Effector memory CD4-positive, alpha-beta T cell (primary cell): ENCODE measurements around the gene TFDP2.

ENCODE experiments used
- DNase-seq, 3 donors: peaks; one replicate each; pipeline ENCODE4 v3.0.0-alpha.2; 2020
- H3K27ac ChIP-seq: 2 replicates; pipeline ENCODE4 v1.7.0; 2013; ENCODE audit warnings: mild to moderate bottlenecking, low read length, moderate library complexity; ENCODE audit not compliant: insufficient read depth, poor library complexity, severe bottlenecking
- H3K27me3 ChIP-seq: replicated peaks from 2 replicates; pipeline ENCODE4 v1.7.0; 2013; ENCODE audit warnings: mild to moderate bottlenecking, low read length; ENCODE audit not compliant: insufficient read depth, control insufficient read depth, poor library complexity, severe bottlenecking
- H3K36me3 ChIP-seq: 2 replicates; pipeline ENCODE4 v1.7.0; 2013; ENCODE audit warnings: mild to moderate bottlenecking, low read length, moderate library complexity; ENCODE audit not compliant: control insufficient read depth, insufficient read depth
- H3K4me1 ChIP-seq: 2 replicates; pipeline ENCODE4 v1.7.0; 2013; ENCODE audit warnings: low read length, mild to moderate bottlenecking; ENCODE audit not compliant: control insufficient read depth, insufficient read depth, poor library complexity, severe bottlenecking
- H3K4me3 ChIP-seq: 2 replicates; pipeline ENCODE4 v1.7.0; 2013; ENCODE audit warnings: low read length, low read depth, mild to moderate bottlenecking; ENCODE audit not compliant: insufficient read depth, poor library complexity, severe bottlenecking
- H3K9me3 ChIP-seq: 2 replicates; pipeline ENCODE4 v1.7.0; 2013; ENCODE audit warnings: mild to moderate bottlenecking, low read length, moderate library complexity; ENCODE audit not compliant: control insufficient read depth
- total RNA-seq, 3 donors: gene quantifications; one replicate each; lab custom pipeline; 2026; lab: John Stamatoyannopoulos, UW

TFDP2 gene
- total RNA-seq, result 42.2 to 53.1 (median 42.7) reads per million in 3 donors

GRCh38 chr3:142148792-142149672, at the start of gene TFDP2:
TSS of gene TFDP2 (minus strand) at chr3:142149544. CDS start at chr3:142101749, 47,795 bp downstream.
- no peaks in the 10 kb centered on the region for H3K9me3 ChIP-seq
- H3K4me3 ChIP-seq, result peak within 1 kb of the TSS; percentile 81
- peak within 1 kb of the TSS; percentile 62 for H3K27ac ChIP-seq
- H3K36me3 ChIP-seq, result no peaks in the 10 kb centered on the region
- peak; percentile 61 to 75 (median 70) for DNase-seq
- no peaks in the 10 kb centered on the region for H3K27me3 ChIP-seq
- H3K4me1 ChIP-seq, result no peaks in the 10 kb centered on the region

GRCh38 chr3:142188846-142189245, 39.5 kb upstream of the TFDP2 start:
- Histone ChIP-seq H3K27me3 (no peaks in the 10 kb centered on the region), H3K4me3 (no peak overlapping the region), H3K4me1 (no peaks in the 10 kb centered on the region), H3K36me3 (no peaks in the 10 kb centered on the region), H3K9me3 (no peaks in the 10 kb centered on the region), H3K27ac (no peak overlapping the region)
- DNase-seq, result no peak

GRCh38 chr3:142180761-142181362, 31.5 kb upstream of the TFDP2 start:
- no peak overlapping the region for H3K27ac ChIP-seq
- no peaks in the 10 kb centered on the region for H3K4me1 ChIP-seq
- no peaks in the 10 kb centered on the region for H3K9me3 ChIP-seq
- peaks cover 9% of the 10 kb centered on the region for H3K36me3 ChIP-seq
- no peaks in the 10 kb centered on the region for H3K27me3 ChIP-seq
- peak in 1 of 3 donors; percentile 8 for DNase-seq
- H3K4me3 ChIP-seq, result no peak overlapping the region

GRCh38 chr3:142175478-142175877, 26.1 kb upstream of the TFDP2 start:
- Histone ChIP-seq H3K36me3 (peaks cover 4% of the 10 kb centered on the region), H3K4me3 (no peak overlapping the region), H3K27ac (no peak overlapping the region), H3K9me3 (no peaks in the 10 kb centered on the region), H3K4me1 (no peaks in the 10 kb centered on the region), H3K27me3 (no peaks in the 10 kb centered on the region)
- no peak for DNase-seq

- Histone ChIP-seq H3K9me3 (no peaks in the 10 kb centered on the region), H3K27ac (no peak overlapping the region), H3K4me1 (no peaks in the 10 kb centered on the region), H3K36me3 (peaks cover 3% of the 10 kb centered on the region), H3K27me3 (no peaks in the 10 kb centered on the region), H3K4me3 (no peak overlapping the region)
- no peak for DNase-seq
Measured at GRCh38 chr3:142174559-142174958, 25.2 kb upstream of the TFDP2 start.

- H3K4me3 ChIP-seq, result no peak overlapping the region
- no peak overlapping the region for H3K27ac ChIP-seq
- H3K36me3 ChIP-seq, result peaks cover 8% of the 10 kb centered on the region
- H3K27me3 ChIP-seq, result no peaks in the 10 kb centered on the region
- no peak for DNase-seq
- H3K9me3 ChIP-seq, result no peaks in the 10 kb centered on the region
- H3K4me1 ChIP-seq, result no peaks in the 10 kb centered on the region
Measured at GRCh38 chr3:142168514-142168913, 19.2 kb upstream of the TFDP2 start.

GRCh38 chr3:142165194-142165593, 15.8 kb upstream of the TFDP2 start:
- Histone ChIP-seq H3K27me3 (no peaks in the 10 kb centered on the region), H3K9me3 (no peaks in the 10 kb centered on the region), H3K27ac (no peak overlapping the region), H3K4me1 (no peaks in the 10 kb centered on the region), H3K36me3 (peaks cover 8% of the 10 kb centered on the region), H3K4me3 (no peak overlapping the region)
- DNase-seq, result no peak

- Histone ChIP-seq H3K4me1 (no peaks in the 10 kb centered on the region), H3K36me3 (no peaks in the 10 kb centered on the region), H3K27ac (no peak overlapping the region), H3K27me3 (no peaks in the 10 kb centered on the region), H3K9me3 (no peaks in the 10 kb centered on the region), H3K4me3 (no peak overlapping the region)
- DNase-seq, result no peak
Measured at GRCh38 chr3:142159083-142159740, 9.9 kb upstream of the TFDP2 start.

- Histone ChIP-seq H3K4me1 (no peaks in the 10 kb centered on the region), H3K9me3 (no peaks in the 10 kb centered on the region), H3K27me3 (no peaks in the 10 kb centered on the region), H3K27ac (no peak overlapping the region), H3K4me3 (no peak overlapping the region), H3K36me3 (no peaks in the 10 kb centered on the region)
- no peak for DNase-seq
Measured at GRCh38 chr3:142154186-142154585, 4.8 kb upstream of the TFDP2 start.

GRCh38 chr3:142152384-142152783, 3.0 kb upstream of the TFDP2 start:
- no peaks in the 10 kb centered on the region for H3K36me3 ChIP-seq
- no peaks in the 10 kb centered on the region for H3K4me1 ChIP-seq
- no peak overlapping the region for H3K4me3 ChIP-seq
- no peak overlapping the region for H3K27ac ChIP-seq
- no peaks in the 10 kb centered on the region for H3K9me3 ChIP-seq
- no peaks in the 10 kb centered on the region for H3K27me3 ChIP-seq
- no peak for DNase-seq
